ENCODE data around the gene ATRIP.

- no peak for TF ChIP-seq EZH2 (IDR thresholded peaks at IDR 0.05; ENCODE audit: borderline replicate concordance)
- TF ChIP-seq, protein P1, sequence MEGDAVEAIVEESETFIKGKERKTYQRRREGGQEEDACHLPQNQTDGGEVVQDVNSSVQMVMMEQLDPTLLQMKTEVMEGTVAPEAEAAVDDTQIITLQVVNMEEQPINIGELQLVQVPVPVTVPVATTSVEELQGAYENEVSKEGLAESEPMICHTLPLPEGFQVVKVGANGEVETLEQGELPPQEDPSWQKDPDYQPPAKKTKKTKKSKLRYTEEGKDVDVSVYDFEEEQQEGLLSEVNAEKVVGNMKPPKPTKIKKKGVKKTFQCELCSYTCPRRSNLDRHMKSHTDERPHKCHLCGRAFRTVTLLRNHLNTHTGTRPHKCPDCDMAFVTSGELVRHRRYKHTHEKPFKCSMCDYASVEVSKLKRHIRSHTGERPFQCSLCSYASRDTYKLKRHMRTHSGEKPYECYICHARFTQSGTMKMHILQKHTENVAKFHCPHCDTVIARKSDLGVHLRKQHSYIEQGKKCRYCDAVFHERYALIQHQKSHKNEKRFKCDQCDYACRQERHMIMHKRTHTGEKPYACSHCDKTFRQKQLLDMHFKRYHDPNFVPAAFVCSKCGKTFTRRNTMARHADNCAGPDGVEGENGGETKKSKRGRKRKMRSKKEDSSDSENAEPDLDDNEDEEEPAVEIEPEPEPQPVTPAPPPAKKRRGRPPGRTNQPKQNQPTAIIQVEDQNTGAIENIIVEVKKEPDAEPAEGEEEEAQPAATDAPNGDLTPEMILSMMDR (IDR thresholded peaks at IDR 0.05; ENCODE audit: poor library complexity), result no peak
Observed at GRCh38 chr3:48486952-48487351, 40.4 kb downstream of the ATRIP start.
